Muscle of back (tissue), 13 donors: Measurements from ENCODE around the gene HLA-DOA. TPM values are rescaled to one million over a fixed set of nuclear protein-coding genes. Genes with fewer than 3 reads are reported as not detected.
A peak's percentile ranks its signal among the peaks of the same experiment; 100 is the strongest.

ENCODE experiments used
- DNase-seq, 3 donors: peaks; one replicate each; pipeline versions ENCODE4 v3.0.0 to v3.0.0-alpha.2; 2013
- long read RNA-seq, 9 donors: transcript quantifications; one replicate each; lab custom pipeline, GENCODE V29; 2026
- polyA plus RNA-seq, 10 donors: library from polyadenylated mRNA; unstranded; fragments of 120-200 nt; gene quantifications; one replicate each; pipeline ENCODE4 v1.2.1, GENCODE V29; 2013; ENCODE audit not compliant: insufficient read length in 10 of 10

HLA-DOA gene
- 1 to 10 TPM; 1.3 to 7.6 (median 3.3) TPM for polyA plus RNA-seq
- long read RNA-seq, donor 1, result 0 reads
- long read RNA-seq, donor 2, partial matches to known transcripts, result 0 of 2 reads
- long read RNA-seq, donor 2, other reads (novel, unspliced or antisense), result 0 of 2 reads
- long read RNA-seq, donor 3, result 0 reads
- long read RNA-seq, donor 4, partial matches to known transcripts, result 0 of 1 reads
- long read RNA-seq, donor 4, other reads (novel, unspliced or antisense), result 0 of 1 reads
- long read RNA-seq, donor 5, partial matches to known transcripts, result 0 of 1 reads
- long read RNA-seq, donor 5, other reads (novel, unspliced or antisense), result 0 of 1 reads
- long read RNA-seq, donor 6, result 0 reads
- long read RNA-seq, donor 7, result 0 reads
- long read RNA-seq, donor 8, result 0 reads
- long read RNA-seq, donor 9, result 0 reads

GRCh38 chr6:33008944-33009861 lies at the start of gene HLA-DOA:
TSS of gene HLA-DOA (minus strand) at chr6:33009591.
- DNase-seq, result peak; percentile 17 to 84 (median 67)

DNA sequence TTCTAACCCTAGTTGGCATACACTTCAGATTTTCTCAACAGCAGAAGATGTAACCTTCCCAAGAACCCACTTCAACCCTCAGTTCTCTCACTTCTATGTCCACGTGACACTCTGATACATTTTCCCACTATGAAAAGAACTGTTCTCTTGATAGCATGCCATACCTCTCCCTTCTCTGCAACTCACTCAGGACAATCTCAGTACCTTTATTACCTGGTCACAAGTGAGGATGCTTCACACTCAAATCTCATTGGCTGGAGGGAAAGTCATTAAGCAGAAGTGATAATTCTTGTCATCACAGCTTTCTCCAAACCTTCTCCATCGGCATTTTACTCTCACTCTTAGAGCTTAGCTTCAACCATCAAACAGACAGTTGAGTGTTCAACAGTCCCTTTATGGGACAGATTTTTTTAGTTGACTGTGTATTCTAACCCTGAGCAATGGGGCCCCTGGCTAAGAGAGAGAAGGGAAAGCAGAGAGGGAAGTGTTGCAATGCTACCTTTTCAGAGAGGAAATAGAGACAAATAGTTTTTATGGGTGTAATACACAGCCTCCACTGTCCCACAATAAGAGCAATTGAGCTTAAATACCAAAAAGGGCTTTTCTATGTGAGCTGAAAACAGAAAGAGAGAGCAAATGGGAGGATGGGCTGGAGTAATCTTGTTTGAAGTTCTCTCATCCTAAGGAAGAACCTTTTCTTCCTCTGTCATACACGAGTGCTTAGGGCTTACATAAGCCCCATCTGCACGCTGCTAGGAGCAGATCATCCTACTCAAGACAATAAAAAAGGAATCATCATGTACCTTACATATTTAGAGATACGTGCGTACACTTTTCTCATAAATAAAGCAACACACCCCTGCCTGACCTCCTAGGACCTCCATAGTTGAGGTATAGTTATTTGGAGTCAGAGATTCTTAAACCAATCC lies 48.1 kb upstream of the HLA-DOA start:
- no peak for DNase-seq

DNA sequence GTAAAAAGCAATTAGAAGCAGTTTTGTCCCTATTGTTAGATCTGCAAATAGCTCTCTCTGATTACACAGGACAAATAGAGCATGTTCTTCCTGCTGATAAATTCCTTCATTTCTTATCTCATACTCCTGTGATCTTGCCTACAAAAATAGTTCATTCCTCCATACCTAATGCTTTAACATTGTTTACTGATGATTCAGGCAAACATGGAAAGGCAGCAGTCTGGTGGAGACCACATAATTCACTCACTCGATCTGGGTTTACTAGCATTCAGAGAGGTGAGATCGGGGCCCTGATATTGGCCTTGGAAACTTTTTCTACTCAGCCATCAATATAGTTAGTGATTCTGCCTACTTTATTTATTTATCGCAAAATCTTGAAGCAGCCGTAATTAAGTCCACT lies 43.8 kb upstream of the HLA-DOA start:
- no peak for DNase-seq

GRCh38 chr6:33052627-33053026 lies 43.2 kb upstream of the HLA-DOA start:
- no peak for DNase-seq

DNA sequence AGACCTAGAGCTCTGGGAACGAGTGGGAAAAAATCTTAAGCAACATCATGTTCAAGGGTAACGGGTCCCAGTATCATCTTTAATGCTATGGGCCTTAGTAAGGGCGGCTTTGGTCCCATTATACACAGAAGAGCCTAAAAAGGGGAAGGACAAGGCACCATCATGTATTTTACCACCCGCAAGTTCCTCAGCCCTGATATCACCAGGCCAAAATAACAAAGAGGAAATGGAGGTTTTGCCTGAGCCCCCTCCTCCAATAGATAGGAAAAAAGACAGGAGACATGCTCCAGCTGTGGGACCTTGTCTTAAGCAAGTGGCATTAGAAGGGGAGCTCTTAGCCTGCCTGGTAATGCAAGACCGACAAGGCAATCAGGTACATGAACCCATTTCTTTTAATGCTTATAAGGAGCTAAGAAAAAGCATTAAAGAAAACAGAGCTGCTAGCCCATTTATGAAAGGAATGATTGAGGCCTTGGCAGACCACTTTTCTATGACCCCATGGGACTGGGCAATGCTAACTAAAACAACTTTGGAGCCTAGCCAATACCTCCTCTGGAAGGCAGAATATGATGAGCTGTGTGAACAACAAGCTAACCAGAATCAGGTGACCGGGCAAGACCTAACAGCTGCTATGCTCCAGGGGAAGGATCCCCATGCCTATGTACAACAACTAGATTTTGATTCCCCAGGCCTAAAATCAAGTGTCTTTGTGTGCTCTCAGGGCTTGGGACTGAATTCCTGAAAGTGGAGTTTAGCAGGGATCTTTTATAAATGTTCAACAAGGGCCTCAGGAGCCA lies 40.8 kb upstream of the HLA-DOA start:
- DNase-seq, result no peak

GRCh38 chr6:33049323-33050013 lies 40.1 kb upstream of the HLA-DOA start:
- no peak for DNase-seq

DNA sequence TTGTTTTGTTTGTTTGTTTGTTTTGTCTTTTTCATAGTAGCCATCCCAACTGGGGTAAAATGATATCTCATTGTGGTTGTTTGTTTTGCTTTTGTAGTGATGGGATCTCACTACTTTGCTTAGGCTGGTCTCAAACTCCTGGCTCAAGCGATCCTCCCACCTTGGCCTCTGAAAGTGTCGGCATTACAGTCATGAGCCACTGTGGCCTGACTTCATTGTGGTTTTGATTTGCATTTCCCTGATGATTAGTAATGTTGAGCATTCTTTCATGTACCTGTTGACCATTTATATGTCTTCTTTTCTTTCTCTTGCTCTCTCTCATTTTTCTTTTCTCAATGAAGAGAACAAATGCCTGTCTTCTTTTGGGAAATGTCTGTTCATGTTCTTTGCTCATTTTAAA lies 30.8 kb upstream of the HLA-DOA start:
- no peak for DNase-seq

- DNase-seq, result no peak
Measured at GRCh38 chr6:33036535-33036934, 27.1 kb upstream of the HLA-DOA start.

DNA sequence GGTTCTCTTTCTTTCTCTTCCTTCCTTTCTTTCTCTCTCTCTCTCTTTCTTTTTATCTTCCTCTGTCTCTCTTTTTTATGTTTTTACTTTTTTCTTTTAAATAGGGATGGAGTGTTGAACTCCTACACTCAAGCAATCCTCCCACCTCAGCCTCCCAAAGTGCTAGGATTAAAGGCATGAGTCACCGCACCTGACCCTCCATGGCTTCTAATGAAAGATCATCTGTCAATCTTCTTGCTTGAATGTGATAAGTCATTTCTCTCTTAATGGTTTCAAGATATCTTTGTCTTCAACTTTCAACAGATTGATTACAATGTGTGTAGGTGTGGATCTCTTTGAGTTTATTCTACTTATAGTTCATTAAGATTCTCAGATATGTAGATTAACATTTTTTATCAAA lies 25.2 kb upstream of the HLA-DOA start:
- DNase-seq, result no peak

GRCh38 chr6:33030245-33030644 lies 20.9 kb upstream of the HLA-DOA start:
- no peak for DNase-seq

GRCh38 chr6:33029328-33030184 lies 20.2 kb upstream of the HLA-DOA start:
- DNase-seq, result peak in 1 of 3 donors; percentile 48

DNA sequence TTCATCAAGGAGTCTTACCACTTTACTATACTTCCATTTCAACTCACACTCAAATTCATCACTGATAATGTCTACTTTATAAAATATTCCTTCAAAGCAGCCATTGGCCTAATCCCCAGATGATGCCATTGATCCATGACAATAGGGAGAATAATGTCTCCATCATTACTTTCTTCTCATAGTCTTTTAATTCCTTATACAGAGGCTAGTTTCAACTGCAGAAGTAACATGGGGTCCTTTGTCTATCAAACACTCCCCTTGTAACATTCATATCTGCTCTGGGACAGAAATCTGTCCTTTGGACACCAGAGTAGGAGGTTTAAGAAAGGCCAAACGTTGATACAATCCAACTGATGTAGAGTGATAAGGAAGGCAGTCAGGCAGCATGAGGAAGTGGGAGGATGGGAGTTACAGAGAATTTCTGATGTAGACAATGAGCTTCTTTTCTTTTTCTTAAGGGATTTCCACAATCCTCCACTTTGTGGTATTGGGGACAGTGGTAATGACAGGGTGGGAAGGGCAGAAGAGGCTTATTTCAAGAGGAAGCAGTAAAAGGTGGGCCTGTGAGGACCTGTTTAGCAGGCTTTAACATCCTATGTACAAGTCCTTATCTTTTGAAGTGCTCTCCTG lies 18.9 kb upstream of the HLA-DOA start:
- DNase-seq, result no peak

DNA sequence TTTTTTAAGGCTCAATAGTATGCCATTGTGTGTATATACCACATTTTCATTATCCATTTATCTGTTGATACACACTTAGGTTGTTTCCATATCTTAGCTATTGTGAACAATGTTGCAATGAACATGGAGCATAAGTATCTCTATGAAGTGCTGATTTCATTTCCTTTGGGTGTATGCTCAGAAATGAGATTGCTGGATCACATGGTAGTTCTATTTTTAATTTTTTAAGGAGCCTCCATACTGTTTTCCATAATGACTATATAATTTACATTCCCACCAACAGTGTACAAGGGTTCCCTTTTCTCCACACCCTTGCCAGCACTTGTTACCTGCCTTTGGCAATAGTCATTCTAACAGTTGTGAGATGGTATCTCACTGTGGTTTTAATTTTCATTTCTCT lies 15.1 kb upstream of the HLA-DOA start:
- no peak for DNase-seq

GRCh38 chr6:33023536-33023935 lies 14.1 kb upstream of the HLA-DOA start:
- no peak for DNase-seq

GRCh38 chr6:33021917-33022316 lies 12.5 kb upstream of the HLA-DOA start:
- DNase-seq, result no peak

- DNase-seq, result no peak
Measured at GRCh38 chr6:33019372-33019771, 10.0 kb upstream of the HLA-DOA start.

GRCh38 chr6:33018904-33019303 lies 9.5 kb upstream of the HLA-DOA start:
- peak; percentile 33 to 65 (median 55) for DNase-seq

DNA sequence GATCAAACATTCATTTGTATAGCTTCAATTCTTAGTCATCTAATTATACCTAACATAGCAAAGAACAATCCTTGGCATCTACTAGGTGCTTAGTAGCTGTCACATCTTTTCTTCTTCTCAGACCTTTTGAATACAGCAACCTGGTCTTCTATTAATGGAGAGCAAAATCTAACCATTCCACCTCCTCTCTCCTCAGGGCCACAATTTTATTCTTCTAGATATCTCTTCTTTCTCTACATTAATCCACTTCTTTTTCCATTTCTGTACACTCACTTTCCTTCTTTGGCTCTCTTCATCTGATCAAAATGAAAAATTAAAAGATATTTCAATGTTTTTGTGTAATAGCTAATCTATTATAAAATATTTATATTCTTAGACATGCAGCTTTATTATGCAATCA lies 9.0 kb upstream of the HLA-DOA start:
- no peak for DNase-seq
